OCI-LY1 (cell line): ENCODE data around the gene TINAGL1.

Experiments
- CTCF ChIP-seq: fragments of 200-600 bp; sonication (generic), shearing (Covaris generic); IDR thresholded peaks from 2 replicates; pipeline ENCODE4 v1.5.1; 2017; ENCODE audit warnings: mild to moderate bottlenecking, antibody characterized with exemption, low read length, moderate library complexity, mixed read lengths
- EZH2 ChIP-seq: fragments of 200-600 bp; sonication (generic), shearing (Covaris generic); IDR thresholded peaks from 2 replicates; pipeline ENCODE4 v1.8.0; 2017; ENCODE audit warnings: borderline replicate concordance, mixed run types, mild to moderate bottlenecking, antibody characterized with exemption, low read length, moderate library complexity, mixed read lengths

DNA sequence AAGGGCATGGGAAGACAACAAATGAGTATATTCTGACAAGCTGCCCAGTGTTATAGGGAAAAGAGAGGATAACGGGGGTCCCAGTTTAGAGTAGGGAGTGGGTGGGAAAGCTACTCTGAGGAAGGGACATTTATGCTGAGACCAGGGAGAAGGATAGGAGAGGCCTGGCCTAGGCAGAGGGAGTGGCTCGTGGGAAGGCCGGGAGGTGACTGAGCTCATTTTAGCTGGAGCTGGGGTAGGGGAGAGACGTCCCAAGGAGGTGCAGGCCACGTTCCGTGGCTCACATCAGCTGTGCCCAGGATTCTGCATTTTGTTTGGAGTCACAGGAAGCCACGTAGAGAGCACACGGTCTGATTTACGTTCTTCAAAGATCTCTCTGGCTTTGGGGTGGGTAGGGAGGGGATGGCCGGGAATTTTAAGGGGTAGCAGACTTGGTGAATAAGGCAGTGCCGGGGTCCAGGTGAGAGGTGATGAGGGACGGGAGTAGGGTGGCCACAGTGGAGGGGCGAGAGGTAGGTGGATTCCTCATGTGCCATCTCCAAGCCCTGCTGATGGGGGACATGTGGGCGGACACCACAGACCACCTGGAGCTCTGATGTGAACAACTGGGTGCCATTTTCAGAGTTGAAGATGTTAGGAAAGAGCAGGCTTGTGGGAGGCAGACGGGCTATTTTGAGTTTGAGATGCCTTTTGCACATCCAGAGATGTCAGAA, 4.7 kb downstream of the TINAGL1 start:
- TF ChIP-seq CTCF (no peak), EZH2 (no peak)
